GM18511 (cell line): ENCODE data around the gene CDC42EP4.

Experiments used
- ATAC-seq: cut with Tn5 transposase; IDR thresholded peaks from one replicate; pipeline ENCODE4 v1.9.1; 2021; ENCODE audit warnings: mild to moderate bottlenecking, moderate library complexity; ENCODE audit not compliant: unreplicated experiment

CDC42EP4 gene

GRCh38 chr17:73257516-73257915, 54.3 kb downstream of the CDC42EP4 start:
- ATAC-seq: no peak

GRCh38 chr17:73256220-73256619, 55.6 kb downstream of the CDC42EP4 start:
- ATAC-seq: no peak

GRCh38 chr17:73255671-73256181, 56.1 kb downstream of the CDC42EP4 start:
- ATAC-seq: peak; percentile 58

DNA sequence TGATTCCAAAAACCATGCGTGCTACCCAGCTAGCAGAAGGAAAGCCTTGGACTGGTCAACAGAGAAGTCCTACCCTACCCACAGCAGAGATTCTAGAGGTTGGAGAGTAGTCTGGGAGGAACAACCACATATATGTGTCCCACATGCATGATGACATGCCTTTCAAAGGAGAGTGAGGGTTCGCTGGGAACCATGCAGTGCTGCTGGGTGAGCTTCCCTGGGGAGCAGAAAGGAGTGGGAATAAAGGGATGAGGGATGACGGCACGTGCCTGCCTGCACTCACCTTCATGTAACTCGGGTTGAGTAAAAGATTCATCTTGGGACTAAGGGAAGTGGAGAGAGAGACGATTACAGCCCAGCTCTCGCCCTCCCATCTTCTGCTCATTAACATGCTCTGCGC, 59.9 kb downstream of the CDC42EP4 start:
- ATAC-seq: no peak

DNA sequence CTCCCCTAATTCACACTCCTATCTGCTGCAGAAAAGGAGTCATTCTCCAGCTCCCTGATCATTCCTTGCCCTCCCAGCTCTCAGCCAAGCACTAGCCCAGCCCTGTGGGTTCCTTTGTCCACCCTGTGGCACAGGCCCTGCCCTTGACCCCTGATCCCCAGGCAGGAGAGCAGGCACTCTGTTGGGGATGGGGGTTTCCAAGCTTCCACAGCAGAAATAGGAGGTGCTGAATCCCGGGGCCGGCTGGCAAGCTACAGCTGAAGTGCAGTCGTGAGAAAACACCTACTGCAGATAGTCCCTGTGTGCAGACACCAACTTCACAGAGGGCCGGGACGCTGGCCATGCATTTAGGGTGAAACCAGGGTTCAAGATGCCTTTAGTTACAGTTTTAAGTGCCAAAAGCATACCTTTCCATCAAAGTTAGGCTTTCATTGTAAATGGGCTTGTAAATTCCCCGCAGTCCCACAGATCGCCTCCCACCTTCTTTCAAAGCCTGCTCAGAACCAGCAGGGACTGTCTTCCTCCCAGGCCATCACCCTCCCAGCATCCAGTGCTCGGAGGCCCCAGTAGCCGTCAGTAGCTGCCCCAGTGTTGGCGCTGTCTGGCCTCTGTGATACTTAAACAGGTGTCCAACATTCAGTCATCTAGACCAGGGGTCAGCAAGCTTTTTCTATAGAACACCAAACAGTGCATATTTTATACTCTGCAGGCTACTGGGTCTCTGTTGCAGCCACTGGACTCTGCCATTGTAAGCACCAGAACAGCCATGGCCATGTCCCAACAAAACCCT, 60.8 kb downstream of the CDC42EP4 start:
- no peak for ATAC-seq

DNA sequence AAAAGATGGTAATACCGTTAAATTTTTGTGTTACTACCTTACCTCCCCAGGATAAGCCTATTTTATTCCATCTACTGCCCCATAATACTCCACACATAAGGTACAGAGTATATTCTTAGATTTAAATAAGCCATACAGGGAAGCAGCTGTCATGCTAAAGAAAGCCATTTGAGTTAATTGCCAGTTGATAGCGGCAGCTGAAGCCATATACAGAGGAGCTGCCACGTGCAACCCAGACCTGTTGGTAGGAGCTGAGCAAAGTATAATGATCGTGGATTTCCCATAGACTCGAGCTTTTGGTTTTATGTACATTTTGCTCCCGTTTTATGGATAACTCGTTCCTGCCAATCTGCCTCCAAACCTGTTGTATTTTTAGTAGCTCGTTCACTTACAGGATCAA, 62.1 kb downstream of the CDC42EP4 start:
- ATAC-seq: no peak

DNA sequence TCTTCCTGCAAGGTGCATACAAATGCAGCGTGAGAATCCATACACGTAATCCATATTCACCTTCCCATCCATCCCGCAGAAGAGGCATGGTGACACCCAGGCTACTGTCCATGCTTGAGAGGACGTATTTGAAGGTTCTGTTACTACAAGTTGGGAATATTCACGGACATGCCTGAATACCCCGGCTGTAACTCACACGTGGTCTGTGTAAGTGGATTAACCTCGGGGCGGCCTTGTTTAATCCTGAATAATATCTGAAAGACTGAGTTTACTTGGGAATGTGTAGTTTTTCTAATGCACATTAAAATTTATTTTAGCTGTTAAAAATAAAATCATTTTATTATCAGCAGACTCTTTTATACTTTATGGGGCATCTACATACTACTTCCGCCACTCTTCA, 63.3 kb downstream of the CDC42EP4 start:
- no peak for ATAC-seq

DNA sequence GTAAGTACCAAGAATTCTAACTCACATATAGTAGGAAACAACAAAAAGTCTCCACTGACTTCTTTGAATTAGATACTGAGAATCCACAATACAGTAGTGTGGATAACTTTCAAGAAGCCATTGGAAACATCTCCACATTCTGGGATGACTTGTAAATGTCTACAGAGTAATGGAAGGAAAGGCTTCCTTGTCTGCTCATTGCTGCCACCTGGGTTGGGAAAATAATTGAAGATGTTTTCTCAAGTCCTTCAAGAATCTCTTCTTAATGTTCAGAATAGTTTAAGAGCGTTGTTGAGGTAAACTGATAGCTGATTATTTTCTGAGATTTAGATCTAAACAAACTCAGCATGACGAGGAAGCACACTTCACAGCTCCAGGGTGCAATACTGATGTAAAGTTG, 64.1 kb downstream of the CDC42EP4 start:
- no peak for ATAC-seq

DNA sequence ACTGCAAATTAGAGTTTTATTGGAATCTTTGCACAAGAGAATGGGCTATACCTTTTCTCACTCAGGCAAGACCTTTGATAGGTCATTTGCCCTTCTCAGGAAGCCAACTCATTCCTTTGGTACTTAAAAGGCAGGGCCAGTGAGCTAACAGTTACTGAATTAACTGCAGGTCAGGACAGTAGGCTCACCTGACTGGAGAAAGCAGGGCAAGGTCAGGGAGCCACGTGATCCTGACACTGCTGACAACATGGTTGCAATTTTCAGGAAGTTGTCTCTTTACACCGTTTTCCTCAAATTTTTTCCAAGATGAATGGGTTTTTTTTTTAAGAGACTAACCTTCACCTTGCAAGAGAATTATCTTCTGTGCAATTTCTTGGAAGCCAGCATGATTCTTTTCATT, 71.2 kb downstream of the CDC42EP4 start:
- no peak for ATAC-seq

GRCh38 chr17:73237714-73238113, 74.1 kb downstream of the CDC42EP4 start:
- ATAC-seq: no peak

GRCh38 chr17:73234736-73235135, 77.1 kb downstream of the CDC42EP4 start:
- no peak for ATAC-seq
